IMR-90 (cell line): ENCODE measurements around the gene PTPN3.

ENCODE experiments used
- BHLHE40 ChIP-seq: fragments of 150-350 bp; IDR thresholded peaks from 2 replicates; pipeline ENCODE4 v1.6.1; 2016; ENCODE audit warnings: mild to moderate bottlenecking, low read depth, low read length
- CEBPB ChIP-seq: IDR thresholded peaks from 2 replicates; pipeline ENCODE4 v1.6.1; 2012; ENCODE audit warnings: low read depth, low read length, improper control_type of control experiment
- CHD1 ChIP-seq: IDR thresholded peaks from 2 replicates; pipeline ENCODE4 v1.6.1; 2012; ENCODE audit warnings: low read depth, low read length, improper control_type of control experiment
- FOS ChIP-seq: fragments of 150-350 bp; IDR thresholded peaks from 2 replicates; pipeline ENCODE4 v1.6.1; 2016; ENCODE audit warnings: low read depth, low read length
- MAZ ChIP-seq: IDR thresholded peaks from 2 replicates; pipeline ENCODE4 v1.6.1; 2012; ENCODE audit warnings: low read depth, mild to moderate bottlenecking, low read length, improper control_type of control experiment, moderate library complexity, borderline replicate concordance
- MXI1 ChIP-seq: IDR thresholded peaks from 2 replicates; pipeline ENCODE4 v1.6.1; 2012; ENCODE audit warnings: low read depth, mild to moderate bottlenecking, low read length, moderate library complexity, borderline replicate concordance
- NFE2L2 ChIP-seq: fragments of 150-350 bp; IDR thresholded peaks from 2 replicates; pipeline ENCODE4 v1.6.1; 2016; ENCODE audit warnings: low read depth, mild to moderate bottlenecking, low read length
- POLR2A ChIP-seq: IDR thresholded peaks from 2 replicates; pipeline ENCODE4 v1.6.1; 2012; ENCODE audit warnings: mild to moderate bottlenecking, low read depth, low read length
- RAD21 ChIP-seq: IDR thresholded peaks from 2 replicates; pipeline ENCODE4 v1.6.1; 2012; ENCODE audit warnings: low read length, improper control_type of control experiment
- TF ChIP-seq, protein P1 (sequence below): conservative IDR thresholded peaks from 2 replicates; pipeline ENCODE4 v1.5.1; 2012; ENCODE audit warnings: mild to moderate bottlenecking, low read depth, low read length, improper control_type of control experiment
- TF ChIP-seq, protein P2 (sequence below): fragments of 150-350 bp; IDR thresholded peaks from 2 replicates; pipeline ENCODE4 v1.6.1; 2017; ENCODE audit warnings: mild to moderate bottlenecking, antibody characterized with exemption, low read length, low read depth

DNA sequence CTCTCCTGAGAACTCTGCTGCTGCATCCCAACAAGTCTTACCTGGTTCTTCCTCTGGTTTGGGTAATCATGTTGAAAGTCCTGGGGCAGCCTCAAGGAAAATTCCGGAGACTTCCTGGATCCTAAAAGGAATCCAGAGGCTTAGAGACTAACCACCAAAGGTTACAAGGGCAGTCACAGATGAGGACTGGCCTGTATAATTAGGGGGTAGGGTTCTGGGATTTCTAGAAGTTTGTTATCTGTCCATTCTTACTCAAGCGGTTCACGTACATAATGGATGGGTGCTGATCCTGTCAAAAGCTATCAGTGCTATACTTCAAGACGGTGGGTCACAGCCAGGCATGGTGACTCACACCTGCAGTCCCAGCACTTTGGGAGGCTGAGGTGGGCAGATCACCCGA lies 125.9 kb downstream of the PTPN3 start:
- TF ChIP-seq, protein P1, sequence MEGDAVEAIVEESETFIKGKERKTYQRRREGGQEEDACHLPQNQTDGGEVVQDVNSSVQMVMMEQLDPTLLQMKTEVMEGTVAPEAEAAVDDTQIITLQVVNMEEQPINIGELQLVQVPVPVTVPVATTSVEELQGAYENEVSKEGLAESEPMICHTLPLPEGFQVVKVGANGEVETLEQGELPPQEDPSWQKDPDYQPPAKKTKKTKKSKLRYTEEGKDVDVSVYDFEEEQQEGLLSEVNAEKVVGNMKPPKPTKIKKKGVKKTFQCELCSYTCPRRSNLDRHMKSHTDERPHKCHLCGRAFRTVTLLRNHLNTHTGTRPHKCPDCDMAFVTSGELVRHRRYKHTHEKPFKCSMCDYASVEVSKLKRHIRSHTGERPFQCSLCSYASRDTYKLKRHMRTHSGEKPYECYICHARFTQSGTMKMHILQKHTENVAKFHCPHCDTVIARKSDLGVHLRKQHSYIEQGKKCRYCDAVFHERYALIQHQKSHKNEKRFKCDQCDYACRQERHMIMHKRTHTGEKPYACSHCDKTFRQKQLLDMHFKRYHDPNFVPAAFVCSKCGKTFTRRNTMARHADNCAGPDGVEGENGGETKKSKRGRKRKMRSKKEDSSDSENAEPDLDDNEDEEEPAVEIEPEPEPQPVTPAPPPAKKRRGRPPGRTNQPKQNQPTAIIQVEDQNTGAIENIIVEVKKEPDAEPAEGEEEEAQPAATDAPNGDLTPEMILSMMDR: no peak
- TF ChIP-seq CHD1 (no peak), MAZ (no peak), RAD21 (no peak), POLR2A (no peak), BHLHE40 (no peak), FOS (no peak), NFE2L2 (no peak), MXI1 (no peak), CEBPB (no peak)
- TF ChIP-seq, protein P2, sequence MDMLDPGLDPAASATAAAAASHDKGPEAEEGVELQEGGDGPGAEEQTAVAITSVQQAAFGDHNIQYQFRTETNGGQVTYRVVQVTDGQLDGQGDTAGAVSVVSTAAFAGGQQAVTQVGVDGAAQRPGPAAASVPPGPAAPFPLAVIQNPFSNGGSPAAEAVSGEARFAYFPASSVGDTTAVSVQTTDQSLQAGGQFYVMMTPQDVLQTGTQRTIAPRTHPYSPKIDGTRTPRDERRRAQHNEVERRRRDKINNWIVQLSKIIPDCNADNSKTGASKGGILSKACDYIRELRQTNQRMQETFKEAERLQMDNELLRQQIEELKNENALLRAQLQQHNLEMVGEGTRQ: no peak
